Ovary (tissue), 3 donors: ENCODE results near the gene TMEM18.

Experiments used
- EP300 ChIP-seq: sonication (generic); formaldehyde crosslinking; IDR thresholded peaks from one replicate; pipeline ENCODE4 v1.6.1; 2017; ENCODE audit warnings: antibody characterized with exemption
- POLR2A ChIP-seq: fragments of 450-650 bp; IDR thresholded peaks from one replicate; pipeline ENCODE4 v1.6.1; 2017; ENCODE audit warnings: antibody characterized with exemption, mild to moderate bottlenecking, moderate library complexity
- TF ChIP-seq, protein P1 (sequence below), 3 donors: fragments of 450-650 bp in 2 of 3; fragments of 200-600 bp in 1 of 3; IDR thresholded peaks; one replicate each; pipeline versions ENCODE4 v1.5.1 to v1.8.0; 2016 to 2022; ENCODE audit warnings: antibody characterized with exemption in 3 of 3, mild to moderate bottlenecking in 1 of 3
- donor health status: DM: no; HTN: no; CAD: no.

DNA sequence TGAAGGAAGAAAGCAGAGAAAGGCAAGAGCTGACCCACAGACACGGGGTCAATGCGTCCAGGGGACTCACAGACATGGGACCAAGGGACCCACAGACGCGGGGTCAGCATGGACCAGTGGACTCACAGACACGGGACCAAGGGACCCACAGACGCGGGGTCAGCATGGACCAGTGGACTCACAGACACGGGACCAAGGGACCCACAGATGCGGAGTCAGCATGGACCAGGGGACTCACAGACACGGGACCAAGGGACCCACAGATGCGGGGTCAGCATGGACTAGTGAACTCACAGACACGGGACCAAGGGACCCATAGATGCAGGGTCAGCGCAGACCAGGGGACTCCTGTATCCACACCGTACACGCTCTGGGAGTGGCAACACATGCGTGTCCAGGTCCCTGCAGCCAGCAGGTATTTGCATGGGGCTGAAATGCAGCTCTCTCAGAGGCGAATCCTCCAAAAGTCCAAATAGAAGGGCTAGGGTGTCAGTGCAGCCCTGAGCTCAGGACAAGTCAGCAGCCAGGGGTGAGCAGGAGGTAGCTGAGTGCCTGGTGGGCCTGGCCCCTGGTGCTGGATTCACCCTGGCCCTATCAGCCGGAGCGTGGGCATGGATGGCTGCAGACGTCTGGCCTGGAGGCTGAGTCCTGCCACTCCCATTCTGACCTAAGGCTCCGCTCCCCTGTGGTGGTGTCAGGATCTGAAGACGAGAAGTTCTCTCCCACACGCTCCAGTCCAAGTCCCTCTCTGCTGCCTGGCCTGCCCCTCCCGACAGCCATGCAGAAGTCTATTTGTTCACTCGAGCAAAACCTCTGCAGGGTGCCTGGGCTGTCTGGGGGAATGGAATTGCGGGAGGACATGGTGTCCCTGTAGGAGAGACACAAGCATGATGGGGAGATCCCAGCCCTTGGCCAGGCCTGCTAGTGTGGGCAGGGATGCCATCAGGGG, 28.5 kb downstream of the TMEM18 start:
- TF ChIP-seq, protein P1, sequence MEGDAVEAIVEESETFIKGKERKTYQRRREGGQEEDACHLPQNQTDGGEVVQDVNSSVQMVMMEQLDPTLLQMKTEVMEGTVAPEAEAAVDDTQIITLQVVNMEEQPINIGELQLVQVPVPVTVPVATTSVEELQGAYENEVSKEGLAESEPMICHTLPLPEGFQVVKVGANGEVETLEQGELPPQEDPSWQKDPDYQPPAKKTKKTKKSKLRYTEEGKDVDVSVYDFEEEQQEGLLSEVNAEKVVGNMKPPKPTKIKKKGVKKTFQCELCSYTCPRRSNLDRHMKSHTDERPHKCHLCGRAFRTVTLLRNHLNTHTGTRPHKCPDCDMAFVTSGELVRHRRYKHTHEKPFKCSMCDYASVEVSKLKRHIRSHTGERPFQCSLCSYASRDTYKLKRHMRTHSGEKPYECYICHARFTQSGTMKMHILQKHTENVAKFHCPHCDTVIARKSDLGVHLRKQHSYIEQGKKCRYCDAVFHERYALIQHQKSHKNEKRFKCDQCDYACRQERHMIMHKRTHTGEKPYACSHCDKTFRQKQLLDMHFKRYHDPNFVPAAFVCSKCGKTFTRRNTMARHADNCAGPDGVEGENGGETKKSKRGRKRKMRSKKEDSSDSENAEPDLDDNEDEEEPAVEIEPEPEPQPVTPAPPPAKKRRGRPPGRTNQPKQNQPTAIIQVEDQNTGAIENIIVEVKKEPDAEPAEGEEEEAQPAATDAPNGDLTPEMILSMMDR (IDR thresholded peaks at IDR 0.05), result no peak
- TF ChIP-seq EP300, result no peak
- TF ChIP-seq POLR2A, result no peak
